Embryonic facial prominence (tissue), 1 donor: ENCODE measurements around the gene PLVAP.

Experiments used
- DNase-seq: peaks from one replicate; pipeline ENCODE4 v3.0.0-alpha.2; 2016; ENCODE audit errors: extremely low spot score

PLVAP gene

DNA sequence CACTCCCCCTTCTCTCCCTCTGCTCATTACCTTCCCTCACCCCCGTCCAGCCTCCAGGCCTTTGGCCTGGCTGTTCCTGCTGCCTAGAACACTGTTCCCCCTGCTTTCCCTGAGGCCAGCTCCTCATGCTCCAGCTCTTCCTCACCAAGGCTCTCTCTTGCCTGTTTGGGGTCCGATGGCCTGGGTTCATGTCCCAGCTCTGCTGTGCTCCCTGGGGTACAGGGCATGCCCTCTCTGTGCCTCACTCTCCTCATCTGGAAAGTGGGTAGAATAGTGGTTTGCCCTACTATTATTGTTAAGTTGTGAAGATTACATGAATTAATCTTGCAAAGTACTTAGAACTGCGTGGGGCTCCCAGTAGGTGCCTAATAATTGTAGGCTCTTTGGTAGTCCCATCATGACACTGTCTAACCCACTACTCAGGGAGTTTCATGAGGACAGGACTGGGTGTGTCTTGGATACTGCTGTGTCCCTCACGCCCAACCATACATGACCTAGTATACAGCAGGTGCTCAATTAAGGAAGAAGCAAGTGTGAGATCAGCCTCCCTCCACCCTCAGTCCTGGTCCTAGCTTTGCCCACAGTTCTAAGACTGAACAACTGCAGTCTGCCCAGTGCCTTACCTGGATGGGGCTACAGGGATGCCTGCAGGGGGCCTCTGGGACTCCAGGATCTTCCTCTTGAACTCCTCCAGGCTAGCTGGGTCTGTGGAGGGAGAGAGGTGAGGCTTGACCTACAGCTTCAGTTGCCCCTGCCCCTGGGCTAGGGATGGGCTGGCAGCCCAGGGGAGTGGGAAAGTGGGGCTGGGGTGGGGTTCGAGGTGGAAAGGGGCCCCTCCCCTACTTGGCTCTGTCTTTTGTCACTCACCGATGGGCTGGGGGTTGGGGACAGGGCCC lies 17.0 kb downstream of the PLVAP start:
- no peak for DNase-seq

DNA sequence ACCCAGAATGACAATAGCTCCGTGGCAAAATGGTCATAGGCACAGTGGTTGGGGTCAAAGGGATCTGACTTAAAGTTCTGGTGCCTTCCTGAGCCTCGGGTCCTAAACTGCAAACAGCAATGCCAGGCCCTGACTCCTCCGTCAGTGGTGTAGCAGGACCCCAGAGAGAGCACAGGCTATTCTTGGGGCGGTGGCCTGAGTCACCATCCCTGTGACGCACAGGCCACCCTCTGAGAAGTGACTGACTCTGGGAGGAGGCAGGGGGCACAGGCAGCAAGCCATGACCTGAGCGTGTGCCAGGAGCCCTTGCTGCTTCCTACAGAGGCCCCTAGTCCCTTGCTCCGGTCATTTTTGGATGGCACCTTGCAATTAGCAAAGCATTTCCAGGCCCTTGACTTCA lies 18.7 kb downstream of the PLVAP start:
- DNase-seq, result no peak

DNA sequence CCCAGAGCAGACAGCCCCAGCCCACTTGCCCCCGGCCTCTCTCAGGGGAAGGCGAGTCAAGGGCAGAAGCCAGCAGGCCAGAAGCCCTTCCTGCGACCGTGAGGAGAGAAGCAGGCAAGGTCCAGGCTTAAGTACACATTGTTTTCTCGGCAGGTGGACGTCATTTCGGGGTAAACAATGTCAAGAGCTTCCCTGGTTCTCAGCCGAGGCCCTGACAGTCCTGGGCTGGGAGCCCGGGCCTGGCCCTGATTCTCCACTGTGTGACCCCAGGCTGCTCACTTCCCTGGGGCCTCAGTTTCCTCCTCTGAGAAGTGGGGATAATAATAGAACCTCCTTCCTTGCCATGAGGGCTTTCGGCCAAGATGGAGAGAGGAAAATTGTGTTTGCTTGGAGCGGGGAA lies 19.4 kb downstream of the PLVAP start:
- DNase-seq, result no peak

DNA sequence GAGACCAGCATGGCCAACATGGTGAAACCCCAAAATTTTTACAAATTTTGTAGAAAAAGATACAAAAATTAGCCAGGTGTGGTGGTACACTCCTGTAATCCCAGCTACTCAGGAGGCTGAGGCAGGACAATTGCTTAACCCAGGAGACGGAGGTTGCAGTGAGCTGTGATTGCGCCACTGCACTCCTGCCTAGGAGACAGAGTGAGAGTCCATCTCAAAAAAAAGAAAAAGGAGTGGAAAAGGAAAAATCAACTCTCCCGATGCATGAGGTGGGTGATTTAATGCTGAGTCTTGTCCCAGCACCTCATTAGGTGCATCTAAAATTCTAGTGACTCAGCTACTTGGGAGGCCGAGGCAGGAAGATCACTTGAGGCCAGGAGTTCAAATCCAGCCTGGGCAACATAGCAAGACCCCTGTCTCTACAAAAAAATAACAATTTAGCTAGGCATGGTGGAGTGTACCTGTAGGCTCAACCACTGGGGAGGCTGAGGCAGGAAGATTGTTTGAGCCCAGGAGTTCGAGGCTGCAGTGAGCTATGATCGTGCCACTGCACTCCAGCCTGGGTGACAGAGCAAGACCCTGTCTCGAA lies 20.0 kb downstream of the PLVAP start:
- DNase-seq, result no peak

DNA sequence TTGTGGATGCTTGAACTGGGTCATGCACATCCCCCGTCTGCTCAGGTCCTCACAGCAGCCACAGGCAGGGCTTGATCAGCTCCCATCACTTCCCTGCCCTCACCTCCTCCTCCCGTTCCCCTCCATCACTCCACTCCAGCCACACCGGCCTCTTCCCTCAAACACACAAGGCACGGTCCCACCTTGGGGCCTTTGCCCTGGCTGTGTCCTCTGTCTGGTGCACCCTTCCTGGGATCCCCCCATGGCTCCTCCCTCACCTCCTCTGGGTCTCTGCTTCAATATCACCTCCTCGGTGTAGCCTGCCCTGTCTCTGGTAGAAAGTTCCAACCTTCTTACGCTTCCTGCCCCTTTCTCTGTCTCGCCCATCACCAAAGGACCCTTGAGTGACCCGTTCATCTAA lies 23.8 kb downstream of the PLVAP start:
- DNase-seq, result no peak

DNA sequence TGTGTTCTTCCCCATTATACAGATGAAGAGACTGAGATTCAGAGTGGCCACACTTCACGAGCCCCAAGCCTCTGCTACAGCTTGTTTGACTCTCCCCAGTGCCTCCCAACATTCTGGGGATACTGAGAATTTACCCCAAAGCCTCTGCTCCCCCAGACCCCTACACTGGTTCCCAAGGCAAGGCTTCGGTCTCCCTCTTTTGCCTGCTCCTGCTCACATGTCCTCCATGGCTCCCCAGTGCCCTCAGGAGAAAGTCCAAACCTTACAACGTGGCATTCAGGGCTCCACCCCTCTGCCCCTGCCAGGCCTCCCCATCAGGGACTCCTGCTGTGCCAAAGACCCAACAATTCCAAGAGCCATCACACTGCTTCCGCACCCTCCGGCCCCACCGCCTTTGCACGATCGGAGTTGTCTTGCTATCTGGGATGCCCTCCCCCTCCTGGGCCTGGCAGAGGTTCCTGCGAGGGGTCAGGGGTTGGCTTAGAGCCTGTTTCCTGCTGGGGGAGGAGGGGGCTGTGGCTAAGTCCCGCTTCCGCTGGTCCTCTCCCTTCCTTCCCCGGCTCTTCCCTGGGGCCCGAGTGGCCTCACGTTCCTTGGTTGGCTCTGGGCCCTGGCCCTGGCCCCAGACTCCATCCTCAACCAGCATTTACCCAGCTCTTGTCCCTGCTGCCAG lies 24.4 kb downstream of the PLVAP start:
- DNase-seq, result no peak

DNA sequence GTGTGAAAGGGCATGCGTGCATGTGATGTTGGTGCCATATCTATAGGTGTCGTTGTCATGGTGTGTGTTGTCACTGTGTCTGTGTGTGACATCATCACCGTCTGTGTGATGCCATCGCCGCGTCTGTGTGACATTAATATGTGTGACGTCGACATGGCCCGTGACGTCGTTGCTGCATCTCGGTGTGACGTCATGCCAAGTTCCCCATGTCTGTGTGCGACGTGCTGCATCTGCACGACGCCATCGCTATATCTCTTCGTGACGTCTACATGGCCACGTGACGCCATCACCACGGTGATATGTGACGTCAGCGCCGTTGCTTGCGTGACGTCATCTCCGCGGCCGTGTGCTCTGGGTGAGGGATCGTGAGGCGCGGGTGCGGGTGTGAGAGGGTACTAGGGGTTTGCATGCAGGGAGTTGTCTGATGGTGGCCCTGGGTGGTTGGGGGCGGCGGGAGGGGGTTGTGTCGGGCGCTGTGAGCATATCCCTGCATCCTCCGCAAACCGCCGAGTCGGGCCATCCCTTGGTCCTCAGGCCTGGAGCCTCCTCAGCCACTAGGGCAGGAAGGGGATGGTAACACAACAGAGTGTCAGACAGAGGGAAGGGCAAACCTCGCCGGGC lies 25.2 kb downstream of the PLVAP start:
- no peak for DNase-seq

DNA sequence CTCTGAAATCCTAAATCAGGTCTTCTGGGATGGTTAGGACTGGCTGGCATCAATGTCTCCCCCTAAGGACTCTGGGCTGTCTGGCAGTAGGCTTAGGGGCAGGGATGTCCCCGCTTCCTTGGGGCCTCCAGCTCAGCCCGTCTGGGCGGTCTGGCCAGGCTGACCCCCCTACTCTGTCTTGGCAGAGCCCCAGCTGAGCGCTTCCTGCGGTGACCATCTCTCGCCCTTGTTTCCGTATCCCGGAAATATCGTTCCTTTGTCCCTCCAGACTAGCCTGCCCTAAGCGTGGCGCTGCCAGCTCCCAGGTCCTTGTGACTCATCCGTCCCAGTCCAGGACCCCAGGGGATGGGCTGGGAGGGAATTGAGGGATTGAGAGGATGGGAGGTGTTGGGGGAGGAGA lies 28.4 kb downstream of the PLVAP start:
- DNase-seq, result no peak

DNA sequence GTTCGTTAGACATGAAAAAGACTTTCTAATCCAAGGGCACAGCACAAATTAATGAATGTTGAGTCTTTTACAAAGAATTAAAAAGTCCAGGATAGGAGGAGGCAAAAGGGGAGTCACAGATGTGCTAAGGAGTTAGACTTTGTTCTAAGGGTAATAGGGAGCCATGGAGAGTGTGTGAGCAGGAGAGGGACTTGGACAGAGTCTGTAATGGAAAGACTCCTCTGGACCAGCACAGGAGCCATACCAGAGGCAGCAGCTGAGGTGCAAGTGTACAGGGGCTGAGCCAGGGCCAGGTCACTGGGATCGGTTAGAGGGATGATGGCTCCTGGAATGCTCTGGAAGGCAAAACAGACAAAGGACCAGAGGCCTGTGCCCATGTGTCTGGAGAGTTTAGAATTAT lies 29.3 kb downstream of the PLVAP start:
- no peak for DNase-seq

DNA sequence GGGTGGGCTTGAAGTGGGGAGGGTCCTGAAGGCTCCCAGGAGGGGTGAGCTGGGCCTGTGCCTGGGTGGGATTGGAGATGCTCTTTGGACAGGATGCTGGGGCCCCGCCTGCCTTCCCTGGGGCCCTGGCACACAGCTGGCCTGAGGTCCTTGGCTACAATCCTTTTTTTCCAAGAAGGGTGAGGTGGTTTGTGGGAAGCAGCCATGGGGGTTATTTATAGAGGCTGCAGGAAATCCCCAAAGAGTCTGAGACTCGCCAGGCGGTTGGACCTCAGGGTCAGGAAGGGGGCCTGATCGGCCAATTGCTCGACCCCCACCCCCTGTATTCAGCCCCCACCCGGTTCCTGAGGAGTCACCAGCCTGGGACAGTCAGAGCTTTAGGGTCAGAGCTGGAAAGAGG lies 29.8 kb downstream of the PLVAP start:
- DNase-seq, result no peak

DNA sequence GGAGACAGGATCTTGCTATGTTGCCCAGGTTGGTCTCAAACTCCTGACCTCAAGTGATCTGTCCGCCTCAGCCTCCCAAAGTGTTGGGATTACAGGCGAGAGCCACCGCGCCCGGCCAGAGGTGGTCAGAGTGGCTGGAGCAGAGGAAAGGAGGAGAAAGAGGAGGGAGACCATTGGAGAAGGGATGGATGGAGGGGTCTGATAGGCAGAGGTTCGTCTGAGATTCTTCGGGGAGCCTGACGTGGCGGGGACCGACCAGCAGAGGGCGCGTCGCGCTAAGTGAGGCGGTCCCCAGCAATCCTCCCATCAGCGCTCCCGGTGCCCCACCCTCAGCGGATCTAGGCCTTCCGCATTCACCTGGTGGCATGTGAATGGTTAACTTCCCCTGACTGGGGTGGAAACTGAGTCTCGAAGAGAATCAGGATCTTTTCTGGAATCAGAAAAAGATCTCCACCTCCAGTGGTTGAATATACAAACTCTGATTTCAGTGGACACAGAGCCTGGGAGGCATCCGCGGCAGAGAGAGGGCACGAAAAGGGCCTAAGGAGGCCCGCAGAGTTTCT lies 31.0 kb downstream of the PLVAP start:
- no peak for DNase-seq

DNA sequence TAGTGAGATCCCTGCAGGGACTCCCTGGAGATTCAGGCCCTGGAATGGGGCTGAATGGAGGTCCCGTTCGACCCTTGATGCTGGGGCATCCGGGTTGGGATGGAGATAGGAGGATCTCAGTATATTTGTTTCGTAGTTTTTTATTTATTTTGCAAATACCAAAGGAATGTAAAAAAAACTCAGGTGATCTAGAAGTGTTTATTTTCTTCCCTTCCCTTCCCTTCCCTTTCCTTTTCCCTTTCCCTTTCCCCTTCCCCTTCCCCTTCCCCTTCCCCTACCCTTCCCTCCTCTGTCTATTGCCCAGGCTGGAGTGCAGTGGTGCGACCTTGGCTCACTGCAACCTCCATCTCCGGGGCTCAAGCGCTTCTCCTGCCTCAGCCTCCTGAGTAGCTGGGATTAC lies 35.3 kb downstream of the PLVAP start:
- DNase-seq, result no peak

DNA sequence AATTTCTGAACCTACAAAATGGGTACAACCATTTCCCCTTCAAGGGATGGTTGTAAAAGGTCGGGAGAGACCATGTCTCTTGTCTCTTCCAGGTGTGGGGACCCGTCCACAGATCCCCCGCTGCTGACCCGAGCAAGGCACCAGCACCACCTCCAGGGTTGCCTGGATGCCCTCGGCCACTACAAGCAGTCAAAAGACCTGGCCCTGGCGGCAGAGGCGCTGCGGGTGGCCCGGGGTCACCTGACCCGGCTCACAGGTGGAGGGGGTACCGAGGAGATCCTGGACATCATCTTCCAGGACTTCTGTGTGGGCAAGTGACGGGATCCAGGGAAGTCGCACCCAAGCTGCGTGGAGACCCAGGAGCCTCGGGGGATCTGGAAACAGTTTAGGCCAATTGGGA lies 35.8 kb downstream of the PLVAP start:
- DNase-seq, result no peak

DNA sequence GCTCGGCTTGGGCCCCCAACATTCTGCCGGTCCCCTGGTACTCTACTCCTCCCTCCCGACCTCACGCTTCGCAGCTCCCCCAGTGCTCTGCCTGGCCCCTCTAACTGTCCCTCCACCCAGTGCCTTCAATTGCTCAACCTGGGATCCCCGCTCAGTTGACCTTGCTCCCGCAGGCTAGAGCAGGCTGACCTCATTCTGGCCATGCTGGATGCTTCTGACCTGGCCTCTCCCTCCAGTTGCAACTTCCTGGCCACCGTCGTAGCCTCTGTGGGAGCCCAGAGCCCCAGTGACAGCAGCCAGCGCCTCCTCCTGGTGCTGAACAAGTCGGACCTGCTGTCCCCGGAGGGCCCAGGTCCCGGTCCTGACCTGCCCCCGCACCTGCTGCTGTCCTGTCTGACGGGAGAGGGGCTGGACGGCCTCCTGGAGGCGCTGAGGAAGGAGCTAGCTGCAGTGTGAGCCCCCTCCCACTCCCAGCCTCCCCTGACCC lies 36.2 kb downstream of the PLVAP start:
- DNase-seq, result no peak

DNA sequence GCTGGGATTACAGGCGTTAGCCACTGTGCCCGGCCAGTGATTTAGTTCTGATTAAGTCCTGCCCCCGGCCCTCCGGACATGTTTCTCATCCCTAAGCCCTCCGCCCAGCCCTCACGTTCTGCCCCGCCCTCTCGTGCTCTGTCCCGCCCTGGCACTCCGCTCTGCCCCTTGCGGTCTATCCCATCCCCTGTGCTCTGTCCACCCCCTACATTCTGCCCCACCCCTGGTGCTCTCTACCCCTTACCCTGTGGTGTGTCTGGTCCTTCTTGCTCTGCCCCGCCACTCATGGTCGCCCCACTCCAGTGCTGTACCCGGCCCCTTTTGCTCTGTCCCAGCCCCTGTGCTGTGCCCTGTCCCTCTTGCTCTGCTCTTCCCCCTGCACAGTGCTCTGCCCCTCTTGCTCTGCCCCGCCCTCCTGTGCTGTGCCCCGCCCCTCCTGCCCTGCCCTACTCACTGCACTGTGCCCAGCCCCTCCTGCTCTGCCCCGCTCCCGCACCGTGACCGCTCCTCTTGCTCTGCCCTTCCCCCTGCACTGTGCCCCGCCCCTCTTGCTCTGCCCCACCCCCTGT lies 36.8 kb downstream of the PLVAP start:
- DNase-seq, result no peak

DNA sequence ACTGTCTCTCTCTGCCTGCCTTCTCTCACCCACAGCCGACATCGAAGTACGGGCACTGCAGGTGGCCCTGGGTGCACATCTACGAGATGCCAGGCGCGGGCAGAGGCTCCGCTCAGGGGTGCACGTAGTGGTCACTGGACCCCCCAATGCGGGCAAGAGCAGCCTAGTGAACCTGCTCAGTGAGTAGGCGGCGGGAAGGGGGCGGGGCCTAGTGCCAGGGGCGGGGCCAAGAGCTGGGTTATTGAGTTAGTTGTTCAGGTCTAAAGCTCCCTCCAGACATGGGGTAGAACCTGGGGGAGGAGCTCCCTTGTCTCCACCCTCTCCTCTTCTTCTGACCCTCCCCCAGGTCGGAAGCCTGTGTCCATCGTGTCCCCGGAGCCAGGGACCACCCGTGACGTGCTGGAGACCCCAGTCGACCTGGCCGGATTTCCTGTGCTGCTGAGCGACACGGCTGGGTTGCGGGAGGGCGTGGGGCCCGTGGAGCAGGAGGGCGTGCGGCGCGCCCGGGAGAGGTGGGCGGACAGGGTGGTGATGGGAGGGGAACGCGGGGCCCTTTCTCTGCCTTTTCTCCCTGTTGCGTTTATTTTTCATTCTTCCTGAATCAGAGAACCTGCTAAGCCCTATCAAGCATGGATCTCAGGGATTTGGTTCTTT lies 37.9 kb downstream of the PLVAP start:
- no peak for DNase-seq

DNA sequence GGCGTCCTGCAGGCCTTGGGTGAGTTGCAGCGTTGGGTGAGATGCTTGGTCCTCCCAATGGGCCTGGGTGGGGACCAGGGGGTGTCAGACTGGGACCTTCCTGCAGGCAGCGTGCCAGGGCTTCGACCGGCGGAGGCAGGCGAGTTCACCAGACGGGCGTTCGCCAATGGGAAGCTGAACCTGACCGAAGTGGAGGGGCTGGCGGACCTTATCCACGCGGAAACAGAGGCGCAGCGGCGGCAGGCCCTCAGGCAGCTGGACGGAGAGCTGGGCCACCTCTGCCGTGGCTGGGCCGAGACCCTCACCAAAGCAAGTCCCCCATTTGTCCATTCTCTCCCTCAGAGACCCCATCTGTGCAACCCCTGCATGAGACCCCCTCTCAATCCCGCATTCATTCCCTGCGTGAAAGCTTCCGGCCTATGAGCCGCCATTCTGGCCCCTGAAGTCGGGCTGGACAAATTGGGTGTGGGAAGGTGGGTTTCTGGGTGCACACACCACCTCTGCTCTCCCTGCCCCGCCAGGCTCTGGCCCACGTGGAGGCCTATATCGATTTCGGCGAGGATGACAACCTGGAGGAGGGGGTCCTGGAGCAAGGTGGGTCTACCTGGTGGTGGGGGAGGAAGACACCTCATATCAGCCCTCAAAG lies 38.6 kb downstream of the PLVAP start:
- DNase-seq, result no peak

DNA sequence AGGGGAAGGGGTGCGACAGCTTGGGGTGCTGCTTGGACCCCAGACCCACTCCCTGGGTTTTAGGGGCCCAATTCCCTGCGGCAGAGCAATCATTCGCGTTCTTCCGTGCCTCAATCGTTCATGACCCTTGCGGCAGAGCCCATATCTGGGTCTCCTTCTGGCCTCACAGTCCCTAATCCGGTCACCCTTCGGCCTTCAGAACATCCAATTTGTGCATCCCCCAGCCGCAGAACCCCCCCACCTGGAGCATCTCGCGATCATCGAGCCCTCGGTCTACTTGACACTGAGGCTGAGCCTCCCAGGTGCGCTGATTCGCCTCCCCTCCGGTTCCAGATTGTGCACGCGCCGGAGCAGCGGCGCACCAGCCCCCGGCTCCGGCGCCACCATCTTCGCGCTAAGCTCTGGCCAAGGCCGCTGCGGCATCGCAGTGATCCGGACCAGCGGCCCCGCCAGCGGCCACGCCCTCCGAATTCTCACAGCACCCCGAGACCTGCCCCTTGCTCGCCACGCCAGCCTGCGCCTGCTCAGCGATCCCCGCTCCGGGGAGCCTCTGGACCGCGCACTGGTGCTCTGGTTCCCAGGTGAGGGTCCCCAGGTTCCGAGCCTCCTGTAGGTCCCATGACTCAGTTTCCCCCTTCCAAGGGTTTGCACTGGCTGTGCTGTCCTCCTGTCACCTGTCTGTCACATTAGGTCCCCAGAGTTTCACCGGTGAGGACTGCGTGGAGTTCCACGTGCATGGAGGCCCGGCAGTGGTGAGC lies 39.3 kb downstream of the PLVAP start:
- no peak for DNase-seq

DNA sequence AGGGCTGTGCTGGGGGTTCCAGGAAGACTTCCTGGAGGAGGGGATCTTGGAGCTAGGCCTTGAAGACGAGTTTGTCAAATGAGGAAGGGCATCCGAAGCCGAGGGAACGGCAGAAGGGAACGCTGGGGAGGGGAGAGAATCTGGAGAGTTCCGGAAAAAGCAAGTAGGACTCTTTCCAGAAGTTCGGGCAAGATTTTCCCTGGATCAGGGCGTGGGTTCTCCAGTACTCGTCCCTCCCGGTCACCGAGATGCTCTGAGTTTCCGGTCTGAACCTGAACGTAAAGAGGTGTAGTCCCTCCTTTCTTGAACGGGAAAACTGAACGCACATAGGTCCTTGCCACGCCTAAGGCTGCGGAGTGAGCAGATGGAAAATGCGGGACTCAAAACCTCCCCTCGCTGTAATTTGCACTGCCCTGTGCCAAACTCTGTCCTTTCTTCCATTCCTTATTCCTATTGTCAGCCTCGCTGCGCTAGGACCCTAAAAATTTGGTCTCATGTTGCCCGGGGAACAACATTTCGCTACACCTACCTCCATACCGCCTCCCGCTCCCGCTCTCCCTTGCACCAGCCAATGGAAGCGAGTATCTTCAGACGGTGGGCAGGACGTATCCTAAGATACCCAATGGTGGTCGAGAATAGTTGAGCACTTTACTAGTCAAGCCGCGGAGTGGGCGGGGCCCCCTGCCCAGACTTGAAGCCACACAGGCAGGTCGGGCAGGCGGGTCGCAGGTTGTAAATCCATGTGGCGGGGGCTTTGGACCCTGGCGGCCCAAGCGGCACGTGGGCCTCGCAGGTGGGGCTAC lies 40.1 kb downstream of the PLVAP start, which contains the start of gene GTPBP3:
Gene GTPBP3 (plus strand): TSS at position 682 of the 803 bp plus-strand sequence. CDS start 59 bp downstream, at position 741.
- DNase-seq, result peak; percentile 98
